Fibroblast of lung (primary cell): ENCODE results near the gene EXPH5. TPM values are rescaled to one million over a fixed set of nuclear protein-coding genes. Genes with fewer than 3 reads are reported as not detected.
A peak's percentile ranks its signal among the peaks of the same experiment; 100 is the strongest.
"Not testable (repeated sequence)": the region's sequence is repeated elsewhere in the genome, so short reads cannot be mapped to it uniquely, and the experiment has no call there.

Experiments
- DNase-seq, 2 donors: peaks; one replicate each; pipeline versions ENCODE4 v3.0.0 to v3.0.0-alpha.2; 2010; ENCODE audit warnings: low read depth in 2 of 2
- H2AFZ ChIP-seq: 2 replicates; pipeline ENCODE4 v1.5.1; 2012; ENCODE audit warnings: low read length, control low read depth, inconsistent platforms
- H3K27ac ChIP-seq: 2 replicates; pipeline ENCODE4 v1.5.1; 2011; ENCODE audit warnings: low read length, control low read depth; ENCODE audit not compliant: insufficient read depth
- H3K27me3 ChIP-seq: 2 replicates; pipeline ENCODE4 v1.5.1; 2011; ENCODE audit warnings: mild to moderate bottlenecking, low read length; ENCODE audit not compliant: control insufficient read depth, insufficient read depth
- H3K36me3 ChIP-seq: 2 replicates; pipeline ENCODE4 v1.5.1; 2011; ENCODE audit warnings: low read length; ENCODE audit not compliant: control insufficient read depth, insufficient read depth
- H3K4me1 ChIP-seq: 2 replicates; pipeline ENCODE4 v1.5.1; 2011; ENCODE audit warnings: low read length; ENCODE audit not compliant: control insufficient read depth, insufficient read depth; ENCODE audit errors: extremely low read depth
- H3K4me2 ChIP-seq: 2 replicates; pipeline ENCODE4 v1.5.1; 2011; ENCODE audit warnings: low read length, control low read depth; ENCODE audit not compliant: insufficient read depth; ENCODE audit errors: extremely low read depth
- H3K4me3 ChIP-seq, 4 experiments: fragments of 200-600 bp in 1 of 4; sonication (generic) in 1 of 4; replicated peaks in 1 of 4; 2 replicates each; pipeline ENCODE4 v1.5.1; 2011 to 2016; ENCODE audit warnings: low read length in 4 of 4, low read depth in 3 of 4, mild to moderate bottlenecking in 3 of 4, control low read depth in 2 of 4, inconsistent platforms in 1 of 4, mixed read lengths in 1 of 4; ENCODE audit not compliant: insufficient read depth in 1 of 4; ENCODE audit errors: control extremely low read depth in 1 of 4
- H3K79me2 ChIP-seq: 2 replicates; pipeline ENCODE4 v1.5.1; 2012; ENCODE audit warnings: mild to moderate bottlenecking, low read length, inconsistent platforms; ENCODE audit not compliant: control insufficient read depth, insufficient read depth
- H3K9ac ChIP-seq: 2 replicates; pipeline ENCODE4 v1.5.1; 2011; ENCODE audit warnings: mild to moderate bottlenecking, low read length, control low read depth; ENCODE audit not compliant: insufficient read depth
- H3K9me3 ChIP-seq: 2 replicates; pipeline ENCODE4 v1.5.1; 2012; ENCODE audit warnings: low read depth, low read length; ENCODE audit not compliant: control insufficient read depth, insufficient read depth
- H4K20me1 ChIP-seq: 2 replicates; pipeline ENCODE4 v1.5.1; 2011; ENCODE audit warnings: low read length; ENCODE audit not compliant: control insufficient read depth, insufficient read depth; ENCODE audit errors: extremely low read depth
- CTCF ChIP-seq, 2 donors: IDR thresholded peaks in 1 of 2; conservative IDR thresholded peaks in 1 of 2; 1 replicate in 1 of 2; 2 replicates in 1 of 2; pipeline ENCODE4 v1.5.1; 2011 to 2012; ENCODE audit warnings: low read length in 2 of 2, control low read depth in 1 of 2, inconsistent platforms in 1 of 2, low read depth in 1 of 2, mild to moderate bottlenecking in 1 of 2
- EZH2 ChIP-seq: IDR thresholded peaks from 2 replicates; pipeline ENCODE4 v1.5.1; 2012; ENCODE audit warnings: low read length, control low read depth, mild to moderate bottlenecking; ENCODE audit errors: missing control alignments
- polyA minus RNA-seq: library from RNA; depleted of rRNA, polyadenylated mRNA; stranded (reverse); fragments of >200 nt; gene quantifications from 2 replicates; pipeline ENCODE4 v1.2.3, GENCODE V29; 2011; ENCODE audit warnings: low replicate concordance
- polyA plus RNA-seq, 2 donors: library from polyadenylated mRNA; depleted of rRNA in 1 of 2; stranded (reverse) in 1 of 2; unstranded in 1 of 2; fragments of >200 nt; gene quantifications; 2 replicates each; pipeline ENCODE4 v1.2.1, GENCODE V29; 2011 to 2012; ENCODE audit warnings: missing spikeins in 1 of 2
- total RNA-seq: library from RNA; depleted of rRNA; stranded (reverse); fragments of >200 nt; gene quantifications from 2 replicates; pipeline ENCODE4 v1.2.1, GENCODE V29; 2014

EXPH5 gene
- total RNA-seq (1.8 and 11.2 TPM in 2 replicates), polyA plus RNA-seq (2.9 and 3.4 TPM in 2 replicates), polyA minus RNA-seq (2.1 and 3.6 TPM in 2 replicates)
- 0.83 and 0.96 TPM in 2 replicates for polyA plus RNA-seq (2012)

- H4K20me1 ChIP-seq, result no peaks in the 10 kb centered on the region
- no peaks in the 10 kb centered on the region for H3K79me2 ChIP-seq
- H3K4me1 ChIP-seq, result peaks cover 3% of the 10 kb centered on the region
- peak; percentile 61 to 65 for DNase-seq
- H2AFZ ChIP-seq, result peak within 1 kb of the TSS; percentile 82
- H3K4me3 ChIP-seq, result peak within 1 kb of the TSS; percentile 75 to 89 (median 78)
- H3K27me3 ChIP-seq, result no peaks in the 10 kb centered on the region
- H3K27ac ChIP-seq, result no peak within 1 kb of the TSS
- no peaks in the 10 kb centered on the region for H3K9me3 ChIP-seq
- TF ChIP-seq CTCF (conservative IDR thresholded peaks at IDR 0.05 in 1 of 2, IDR thresholded peaks at IDR 0.05 in 1 of 2; ENCODE audit: low read depth in 1 of 2, low read length in 2 of 2) (no peak), EZH2 (peak; percentile 1)
- no peaks in the 10 kb centered on the region for H3K36me3 ChIP-seq
- no peak within 1 kb of the TSS for H3K9ac ChIP-seq
- peak within 1 kb of the TSS; percentile 83 for H3K4me2 ChIP-seq
These were observed at the start of gene EXPH5 for GRCh38 chr11:108593214-108593922. EXPH5 (minus strand) TSS chr11:108593768; CDS start chr11:108593536, 232 bp downstream.

GRCh38 chr11:108641752-108642151 is 48.2 kb upstream of the EXPH5 start:
- not testable (repeated sequence) for H3K79me2 ChIP-seq, H3K4me1 ChIP-seq, H3K4me3 ChIP-seq, H4K20me1 ChIP-seq, H3K4me2 ChIP-seq, H3K36me3 ChIP-seq, H3K9me3 ChIP-seq, H3K27me3 ChIP-seq, H3K9ac ChIP-seq, H3K27ac ChIP-seq, H2AFZ ChIP-seq, DNase-seq

- no peak for DNase-seq
- H4K20me1 ChIP-seq, result no peaks in the 10 kb centered on the region
- H3K27me3 ChIP-seq, result no peaks in the 10 kb centered on the region
These were observed 45.6 kb upstream of the EXPH5 start for GRCh38 chr11:108639146-108639545.

More at GRCh38 chr11:108639146-108639545, 45.6 kb upstream of the EXPH5 start:
- Histone ChIP-seq H3K9ac (no peak overlapping the region), H3K36me3 (no peaks in the 10 kb centered on the region), H3K27ac (no peak overlapping the region), H3K4me2 (no peak overlapping the region), H3K79me2 (no peaks in the 10 kb centered on the region), H2AFZ (no peak overlapping the region), H3K4me1 (no peaks in the 10 kb centered on the region), H3K9me3 (no peaks in the 10 kb centered on the region), H3K4me3 (no peak overlapping the region)
- TF ChIP-seq CTCF (conservative IDR thresholded peaks at IDR 0.05 in 1 of 2, IDR thresholded peaks at IDR 0.05 in 1 of 2; ENCODE audit: low read depth in 1 of 2, low read length in 2 of 2) (no peak), EZH2 (no peak)
